Measurements from ENCODE around the gene TDRD1. TPM values are rescaled to one million over a fixed set of nuclear protein-coding genes. Genes with fewer than 3 reads are reported as not detected.

TDRD1 gene
- polyA plus RNA-seq, 1 donor from 2014 or later: not detected

DNA sequence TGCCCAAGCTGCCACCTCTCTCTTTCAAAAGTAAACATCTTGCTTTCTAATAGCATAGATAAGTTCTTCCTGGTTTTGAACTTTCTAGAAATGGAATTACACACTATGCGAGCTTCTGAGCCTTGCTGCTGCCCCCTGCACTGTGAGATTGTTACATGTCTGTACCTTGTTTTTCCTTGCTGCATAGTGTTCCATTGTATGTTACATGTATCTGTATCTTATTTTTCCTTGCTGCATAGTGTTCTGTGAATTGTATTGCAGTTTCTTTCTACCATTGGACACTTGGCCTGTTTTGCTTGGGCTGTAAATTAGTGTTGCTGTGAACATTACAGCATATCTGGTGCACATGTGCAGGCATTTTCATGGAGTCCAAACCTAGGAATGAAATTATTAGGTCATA, 35.9 kb downstream of the TDRD1 start:
- H3K79me2 ChIP-seq (replicated peaks; ENCODE audit: insufficient read depth, low read length): no peaks in the 10 kb centered on the region
- no peak overlapping the region for H3K27ac ChIP-seq (ENCODE audit: low read length)
- H3F3A ChIP-seq (ENCODE audit: insufficient read depth, low read length, poor library complexity, severe bottlenecking): no peaks in the 10 kb centered on the region
- no peaks in the 10 kb centered on the region for H3K9me3 ChIP-seq (ENCODE audit: low read length)
- H2AFZ ChIP-seq (ENCODE audit: low read depth, low read length): no peak overlapping the region
- no peaks in the 10 kb centered on the region for H3K9me2 ChIP-seq (ENCODE audit: insufficient read depth, low read length)
- no peak overlapping the region for H3K4me2 ChIP-seq (ENCODE audit: low read length)
- no peaks in the 10 kb centered on the region for H4K20me1 ChIP-seq (ENCODE audit: insufficient read depth)
- H3K4me3 ChIP-seq (ENCODE audit: low read length): no peak overlapping the region
- no peak overlapping the region for H3K9ac ChIP-seq (ENCODE audit: low read length)
- no peak for TF ChIP-seq CTCF (IDR thresholded peaks at IDR 0.05; ENCODE audit: poor library complexity, severe bottlenecking)
- no peaks in the 10 kb centered on the region for H3K36me3 ChIP-seq (ENCODE audit: insufficient read depth, low read length)
- no peaks in the 10 kb centered on the region for H3K27me3 ChIP-seq (ENCODE audit: insufficient read depth, low read depth, low read length)

- Histone ChIP-seq H3K4me3 (ENCODE audit: low read length) (no peak overlapping the region), H3K36me3 (ENCODE audit: insufficient read depth, low read length) (no peaks in the 10 kb centered on the region), H3K27me3 (ENCODE audit: insufficient read depth, low read depth, low read length) (no peaks in the 10 kb centered on the region), H3F3A (ENCODE audit: insufficient read depth, low read length, poor library complexity, severe bottlenecking) (no peaks in the 10 kb centered on the region), H4K20me1 (ENCODE audit: insufficient read depth) (no peaks in the 10 kb centered on the region), H3K79me2 (replicated peaks; ENCODE audit: insufficient read depth, low read length) (no peaks in the 10 kb centered on the region), H3K9me2 (ENCODE audit: insufficient read depth, low read length) (no peaks in the 10 kb centered on the region), H3K4me2 (ENCODE audit: low read length) (no peak overlapping the region), H3K9me3 (ENCODE audit: low read length) (no peaks in the 10 kb centered on the region), H3K9ac (ENCODE audit: low read length) (no peak overlapping the region), H3K27ac (ENCODE audit: low read length) (no peak overlapping the region), H2AFZ (ENCODE audit: low read depth, low read length) (no peak overlapping the region)
- TF ChIP-seq RAD21 (conservative IDR thresholded peaks at IDR 0.05) (no peak), POLR2AphosphoS5 (IDR thresholded peaks at IDR 0.05) (no peak), EP300 (conservative IDR thresholded peaks at IDR 0.05; ENCODE audit: poor library complexity, severe bottlenecking) (no peak), MXI1 (conservative IDR thresholded peaks at IDR 0.05; ENCODE audit: poor library complexity, severe bottlenecking) (no peak), SMC3 (conservative IDR thresholded peaks at IDR 0.05; ENCODE audit: poor library complexity) (no peak), EZH2 (IDR thresholded peaks at IDR 0.05; ENCODE audit: borderline replicate concordance, insufficient read depth, low read length, poor library complexity, severe bottlenecking) (no peak), REST (IDR thresholded peaks at IDR 0.05; ENCODE audit: borderline replicate concordance) (no peak), TAF1 (IDR thresholded peaks at IDR 0.05; ENCODE audit: low read depth) (no peak), CTCF (IDR thresholded peaks at IDR 0.05; ENCODE audit: poor library complexity, severe bottlenecking) (no peak)
Measured at GRCh38 chr10:114220281-114220680, 41.1 kb downstream of the TDRD1 start.
